Osteocyte (in vitro differentiated cells): ENCODE measurements around the gene PRMT7. TPM values are rescaled to one million over a fixed set of nuclear protein-coding genes. Genes with fewer than 3 reads are reported as not detected.
"Not testable (repeated sequence)": the region's sequence is repeated elsewhere in the genome, so short reads cannot be mapped to it uniquely, and the experiment has no call there.

ENCODE experiments used
- DNase-seq: peaks from one replicate; pipeline ENCODE4 v3.0.0; 2021; ENCODE audit warnings: mixed read lengths; ENCODE audit not compliant: unreplicated experiment; ENCODE audit errors: extremely low spot score
- H3K27ac Mint-ChIP-seq: one replicate; pipeline ENCODE4 v1.8.0; 2021; ENCODE audit warnings: mild to moderate bottlenecking, mixed read lengths; ENCODE audit not compliant: unreplicated experiment
- H3K27me3 Mint-ChIP-seq: one replicate; pipeline ENCODE4 v1.8.0; 2021; ENCODE audit warnings: mixed read lengths; ENCODE audit not compliant: unreplicated experiment
- H3K36me3 Mint-ChIP-seq: one replicate; pipeline ENCODE4 v1.8.0; 2021; ENCODE audit warnings: mixed read lengths; ENCODE audit not compliant: unreplicated experiment
- H3K4me1 Mint-ChIP-seq: one replicate; pipeline ENCODE4 v1.8.0; 2021; ENCODE audit warnings: mixed read lengths; ENCODE audit not compliant: unreplicated experiment
- H3K4me3 Mint-ChIP-seq: one replicate; pipeline ENCODE4 v1.8.0; 2021; ENCODE audit warnings: mild to moderate bottlenecking, moderate library complexity, mixed read lengths; ENCODE audit not compliant: unreplicated experiment
- H3K9me3 Mint-ChIP-seq: one replicate; pipeline ENCODE4 v1.8.0; 2021; ENCODE audit warnings: mixed read lengths; ENCODE audit not compliant: unreplicated experiment
- CTCF ChIP-seq: fragments of 200-600 bp; sonication (generic); IDR thresholded peaks from 2 replicates; pipeline ENCODE4 v1.5.0; 2021; ENCODE audit warnings: antibody characterized with exemption, mild to moderate bottlenecking, moderate library complexity
- total RNA-seq: library from RNA; stranded (reverse); gene quantifications from 2 replicates; pipeline ENCODE4 v1.2.1, GENCODE V29; 2021

PRMT7 gene
- total RNA-seq, 1 donor from 2014 or later, result 38.4 TPM

GRCh38 chr16:68287276-68288251 lies 23.3 kb upstream of the PRMT7 start:
- Mint-ChIP-seq H3K4me1 (peaks cover 41% of the 10 kb centered on the region), H3K36me3 (peaks cover 26% of the 10 kb centered on the region), H3K27me3 (no peaks in the 10 kb centered on the region), H3K27ac (peak overlapping the region; percentile 73), H3K9me3 (no peaks in the 10 kb centered on the region), H3K4me3 (no peak overlapping the region)
- TF ChIP-seq CTCF, result no peak
- no peak for DNase-seq

GRCh38 chr16:68288252-68288650 lies 22.6 kb upstream of the PRMT7 start:
- TF ChIP-seq CTCF, result no peak
- H3K4me1 Mint-ChIP-seq, result peaks cover 41% of the 10 kb centered on the region
- peaks cover 21% of the 10 kb centered on the region for H3K36me3 Mint-ChIP-seq
- peak overlapping the region; percentile 73 for H3K27ac Mint-ChIP-seq
- no peak overlapping the region for H3K4me3 Mint-ChIP-seq
- no peak for DNase-seq
- no peaks in the 10 kb centered on the region for H3K9me3 Mint-ChIP-seq
- H3K27me3 Mint-ChIP-seq, result no peaks in the 10 kb centered on the region

- H3K4me3 Mint-ChIP-seq, H3K27ac Mint-ChIP-seq, DNase-seq, H3K9me3 Mint-ChIP-seq, H3K27me3 Mint-ChIP-seq: not testable (repeated sequence)
- Mint-ChIP-seq H3K4me1 (peaks cover 41% of the 10 kb centered on the region), H3K36me3 (peaks cover 24% of the 10 kb centered on the region)
Observed at GRCh38 chr16:68288796-68289195, 22.0 kb upstream of the PRMT7 start.

- Mint-ChIP-seq H3K27me3 (no peaks in the 10 kb centered on the region), H3K9me3 (no peaks in the 10 kb centered on the region), H3K36me3 (peaks cover 25% of the 10 kb centered on the region), H3K4me1 (peaks cover 41% of the 10 kb centered on the region), H3K27ac (peak overlapping the region; percentile 77), H3K4me3 (no peak overlapping the region)
- no peak for DNase-seq
- no peak for TF ChIP-seq CTCF
Observed at GRCh38 chr16:68289202-68289601, 21.6 kb upstream of the PRMT7 start.

- TF ChIP-seq CTCF, result no peak
- Mint-ChIP-seq H3K27me3 (no peaks in the 10 kb centered on the region), H3K4me3 (no peak overlapping the region), H3K4me1 (peaks cover 41% of the 10 kb centered on the region), H3K36me3 (peaks cover 27% of the 10 kb centered on the region), H3K27ac (peak overlapping the region; percentile 77), H3K9me3 (no peaks in the 10 kb centered on the region)
- DNase-seq, result no peak
Observed at GRCh38 chr16:68289621-68290329, 21.0 kb upstream of the PRMT7 start.
